Large intestine (tissue), 3 donors: ENCODE results near the gene PRR5L. TPM values are rescaled to one million over a fixed set of nuclear protein-coding genes. Genes with fewer than 3 reads are reported as not detected.
A peak's percentile ranks its signal among the peaks of the same experiment; 100 is the strongest.
"Not testable (repeated sequence)": the region's sequence is repeated elsewhere in the genome, so short reads cannot be mapped to it uniquely, and the experiment has no call there.

Experiments used
- DNase-seq, 2 donors: peaks; one replicate each; pipeline versions ENCODE4 v3.0.0 to v3.0.0-alpha.2; 2013
- H3K27ac ChIP-seq: one replicate; pipeline ENCODE4 v1.5.1; 2013; ENCODE audit warnings: low read length
- H3K27me3 ChIP-seq: 2 replicates; pipeline ENCODE4 v1.6.1; 2013; ENCODE audit warnings: low read length; ENCODE audit not compliant: control insufficient read depth, insufficient read depth
- H3K36me3 ChIP-seq: 2 replicates; pipeline ENCODE4 v1.6.1; 2013; ENCODE audit warnings: low read length; ENCODE audit not compliant: control insufficient read depth, insufficient read depth
- H3K4me1 ChIP-seq: one replicate; pipeline ENCODE4 v1.6.1; 2013; ENCODE audit warnings: low read length; ENCODE audit not compliant: control insufficient read depth, insufficient read depth
- H3K4me3 ChIP-seq: one replicate; pipeline ENCODE4 v1.5.1; 2013; ENCODE audit warnings: low read length
- H3K9me3 ChIP-seq: one replicate; pipeline ENCODE4 v1.6.1; 2013; ENCODE audit warnings: mild to moderate bottlenecking, low read depth, low read length, moderate library complexity; ENCODE audit not compliant: control insufficient read depth
- WGBS: methylation state at CpG from one replicate; pipeline ENCODE4 v1.1.5; 2013; ENCODE audit warnings: low lambda C conversion rate; ENCODE audit not compliant: insufficient coverage; 5-methylcytosine and 5-hydroxymethylcytosine counted together
- polyA plus RNA-seq: library from polyadenylated mRNA; unstranded; fragments of 120-200 nt; gene quantifications from one replicate; pipeline ENCODE4 v1.2.1, GENCODE V29; 2013

PRR5L gene
- polyA plus RNA-seq, 1 donor = 37.8 TPM

- H3K27ac ChIP-seq = peak overlapping the region; percentile 95
- no peaks in the 10 kb centered on the region for H3K27me3 ChIP-seq
- no peaks in the 10 kb centered on the region for H3K36me3 ChIP-seq
- H3K9me3 ChIP-seq = no peaks in the 10 kb centered on the region
- DNase-seq = no peak
- peak overlapping the region; percentile 97 for H3K4me3 ChIP-seq
- no CpG with 5 or more reads among the region's 8 CpGs for WGBS
- H3K4me1 ChIP-seq = peaks cover 12% of the 10 kb centered on the region
These were observed 214.5 kb downstream of the PRR5L start for GRCh38 chr11:36510594-36510942.

- H3K4me3 ChIP-seq, H3K36me3 ChIP-seq, H3K27me3 ChIP-seq, DNase-seq, H3K9me3 ChIP-seq: not testable (repeated sequence)
- peaks cover 12% of the 10 kb centered on the region for H3K4me1 ChIP-seq
- WGBS = no CpG with 5 or more reads among the region's 2 CpGs
- H3K27ac ChIP-seq = peak overlapping the region; percentile 95
These were observed 215.0 kb downstream of the PRR5L start for GRCh38 chr11:36511062-36511461.

GRCh38 chr11:36512016-36512415 lies 215.9 kb downstream of the PRR5L start:
- Histone ChIP-seq H3K4me1 (peaks cover 12% of the 10 kb centered on the region), H3K9me3 (no peaks in the 10 kb centered on the region), H3K36me3 (no peaks in the 10 kb centered on the region), H3K4me3 (no peak overlapping the region), H3K27ac (peak overlapping the region; percentile 78), H3K27me3 (no peaks in the 10 kb centered on the region)
- DNase-seq = peak; percentile 84 to 95
- WGBS = no CpG with 5 or more reads among the region's 5 CpGs

GRCh38 chr11:36513965-36514364 lies 217.9 kb downstream of the PRR5L start:
- no peaks in the 10 kb centered on the region for H3K27me3 ChIP-seq
- H3K27ac ChIP-seq = no peak overlapping the region
- no CpG with 5 or more reads among the region's 2 CpGs for WGBS
- H3K9me3 ChIP-seq = no peaks in the 10 kb centered on the region
- H3K4me3 ChIP-seq = no peak overlapping the region
- H3K4me1 ChIP-seq = peaks cover 9% of the 10 kb centered on the region
- no peak for DNase-seq
- no peaks in the 10 kb centered on the region for H3K36me3 ChIP-seq

Other genes starting within 250 kb of the PRR5L start
- gene COMMD9, start 6.9 kb upstream of the PRR5L start, polyA plus RNA-seq = 57.4 TPM
- gene TRAF6, start 214.0 kb downstream of the PRR5L start, polyA plus RNA-seq = 21.2 TPM